Gastroesophageal sphincter (tissue), 4 donors: ENCODE results near the gene KCNJ10. TPM values are rescaled to one million over a fixed set of nuclear protein-coding genes. Genes with fewer than 3 reads are reported as not detected.

Source experiments
- ATAC-seq: fragments of 150-250 bp; one replicate; pipeline ENCODE4 v1.9.1; 2016; ENCODE audit warnings: mild to moderate bottlenecking, moderate library complexity
- H3K27ac ChIP-seq, 4 donors: fragments of 200-600 bp; sonication (generic) in 3 of 4; 1 replicate in 3 of 4; 2 replicates in 1 of 4; pipeline ENCODE4 v1.5.1; 2016 to 2019
- H3K27me3 ChIP-seq: fragments of 200-600 bp; sonication (generic); one replicate; pipeline ENCODE4 v1.5.1; 2019
- H3K36me3 ChIP-seq, 2 donors: fragments of 200-600 bp; sonication (generic); one replicate each; pipeline ENCODE4 v1.5.1; 2019; ENCODE audit warnings: control low read depth in 1 of 2
- H3K4me1 ChIP-seq, 3 donors: fragments of 200-600 bp; sonication (generic); 1 replicate in 2 of 3; 2 replicates in 1 of 3; pipeline ENCODE4 v1.5.1; 2016 to 2019; ENCODE audit warnings: control low read depth in 2 of 3
- H3K4me3 ChIP-seq, 2 donors: fragments of 200-600 bp; sonication (generic); one replicate each; pipeline ENCODE4 v1.5.1; 2019; ENCODE audit warnings: mild to moderate bottlenecking in 1 of 2, moderate library complexity in 1 of 2
- H3K9me3 ChIP-seq, 3 donors: fragments of 200-600 bp; sonication (generic); one replicate each; pipeline ENCODE4 v1.5.1; 2017 to 2019; ENCODE audit warnings: control low read depth in 2 of 3
- EP300 ChIP-seq: sonication (generic); formaldehyde crosslinking; IDR thresholded peaks from one replicate; pipeline ENCODE4 v1.6.1; 2017; ENCODE audit warnings: antibody characterized with exemption, mild to moderate bottlenecking
- POLR2A ChIP-seq, 2 donors: fragments of 450-650 bp; IDR thresholded peaks; one replicate each; pipeline ENCODE4 v1.6.1; 2017; ENCODE audit warnings: antibody characterized with exemption in 2 of 2, mild to moderate bottlenecking in 2 of 2, moderate library complexity in 1 of 2
- POLR2AphosphoS5 ChIP-seq: sonication (generic); formaldehyde crosslinking; IDR thresholded peaks from one replicate; pipeline ENCODE4 v1.6.1; 2017; ENCODE audit warnings: antibody characterized with exemption
- WGBS, 2 donors: methylation state at CpG; one replicate each; pipeline ENCODE4 v1.1.5; 2018; ENCODE audit warnings: low coverage in 1 of 2; 5-methylcytosine and 5-hydroxymethylcytosine counted together
- total RNA-seq, 4 donors: library from RNA; depleted of rRNA; stranded (reverse); fragments of >200 nt; gene quantifications; one replicate each; pipeline ENCODE4 v1.1.0, GENCODE V29; 2016
- TF ChIP-seq, protein P1 (sequence below), 4 experiments: fragments of 200-600 bp in 2 of 4; fragments of 450-650 bp in 2 of 4; sonication (generic) in 1 of 4; IDR thresholded peaks; one replicate each; pipeline ENCODE4 v1.5.1; 2017 to 2019; ENCODE audit warnings: antibody characterized with exemption in 4 of 4, mild to moderate bottlenecking in 2 of 4, moderate library complexity in 2 of 4

KCNJ10 gene
- total RNA-seq, 4 donors from 2014 or later = not detected

DNA sequence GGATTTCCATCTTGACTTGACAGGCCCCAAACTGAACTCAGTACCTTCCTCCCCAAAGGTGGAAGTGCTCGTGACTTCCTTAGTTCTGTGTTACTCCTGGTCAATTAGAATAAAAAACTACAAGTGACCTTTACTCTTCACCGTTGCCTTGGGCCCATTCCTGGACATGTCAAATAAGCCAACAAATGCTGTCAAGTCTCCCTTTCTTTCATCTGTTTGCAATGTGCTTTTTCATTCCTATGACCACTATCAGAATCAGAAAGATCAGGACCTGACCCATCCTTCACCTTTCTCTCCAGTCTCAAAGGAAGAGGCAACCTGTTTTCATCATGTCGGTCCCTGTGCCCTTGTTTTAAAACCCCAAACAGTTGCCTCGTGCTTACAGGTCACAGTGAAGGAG lies 4.9 kb upstream of the KCNJ10 start:
- no peak for ATAC-seq
- H3K9me3 ChIP-seq = no peaks in the 10 kb centered on the region
- no peak for TF ChIP-seq EP300
- no peak for TF ChIP-seq POLR2AphosphoS5
- no peak for TF ChIP-seq POLR2A (IDR thresholded peaks at IDR 0.05)
- TF ChIP-seq, protein P1, sequence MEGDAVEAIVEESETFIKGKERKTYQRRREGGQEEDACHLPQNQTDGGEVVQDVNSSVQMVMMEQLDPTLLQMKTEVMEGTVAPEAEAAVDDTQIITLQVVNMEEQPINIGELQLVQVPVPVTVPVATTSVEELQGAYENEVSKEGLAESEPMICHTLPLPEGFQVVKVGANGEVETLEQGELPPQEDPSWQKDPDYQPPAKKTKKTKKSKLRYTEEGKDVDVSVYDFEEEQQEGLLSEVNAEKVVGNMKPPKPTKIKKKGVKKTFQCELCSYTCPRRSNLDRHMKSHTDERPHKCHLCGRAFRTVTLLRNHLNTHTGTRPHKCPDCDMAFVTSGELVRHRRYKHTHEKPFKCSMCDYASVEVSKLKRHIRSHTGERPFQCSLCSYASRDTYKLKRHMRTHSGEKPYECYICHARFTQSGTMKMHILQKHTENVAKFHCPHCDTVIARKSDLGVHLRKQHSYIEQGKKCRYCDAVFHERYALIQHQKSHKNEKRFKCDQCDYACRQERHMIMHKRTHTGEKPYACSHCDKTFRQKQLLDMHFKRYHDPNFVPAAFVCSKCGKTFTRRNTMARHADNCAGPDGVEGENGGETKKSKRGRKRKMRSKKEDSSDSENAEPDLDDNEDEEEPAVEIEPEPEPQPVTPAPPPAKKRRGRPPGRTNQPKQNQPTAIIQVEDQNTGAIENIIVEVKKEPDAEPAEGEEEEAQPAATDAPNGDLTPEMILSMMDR (IDR thresholded peaks at IDR 0.05) = no peak
- H3K4me3 ChIP-seq = no peak overlapping the region
- WGBS, 2 donors = 60 to 80% methylated on average over 3 to 4 of the region's 4 CpGs
- no peaks in the 10 kb centered on the region for H3K36me3 ChIP-seq
- H3K27ac ChIP-seq = no peak overlapping the region
- H3K27me3 ChIP-seq = peaks cover 56% of the 10 kb centered on the region
- H3K4me1 ChIP-seq = peaks cover 0 to 12% (median 0%) of the 10 kb centered on the region in 3 donors

- Histone ChIP-seq H3K27ac (no peak overlapping the region), H3K4me3 (no peak overlapping the region), H3K4me1 (peaks cover 0 to 16% (median 0%) of the 10 kb centered on the region in 3 donors), H3K9me3 (no peaks in the 10 kb centered on the region), H3K27me3 (peaks cover 38% of the 10 kb centered on the region), H3K36me3 (no peaks in the 10 kb centered on the region)
- WGBS, 2 donors = 78 to 81% methylated on average over 3 to 5 of the region's 5 CpGs
- no peak for ATAC-seq
- TF ChIP-seq POLR2A (IDR thresholded peaks at IDR 0.05) = no peak
- TF ChIP-seq, protein P1 (IDR thresholded peaks at IDR 0.05) = no peak
- TF ChIP-seq POLR2AphosphoS5 = no peak
- TF ChIP-seq EP300 = no peak
These were observed 1.3 kb upstream of the KCNJ10 start for GRCh38 chr1:160071289-160071688.

DNA sequence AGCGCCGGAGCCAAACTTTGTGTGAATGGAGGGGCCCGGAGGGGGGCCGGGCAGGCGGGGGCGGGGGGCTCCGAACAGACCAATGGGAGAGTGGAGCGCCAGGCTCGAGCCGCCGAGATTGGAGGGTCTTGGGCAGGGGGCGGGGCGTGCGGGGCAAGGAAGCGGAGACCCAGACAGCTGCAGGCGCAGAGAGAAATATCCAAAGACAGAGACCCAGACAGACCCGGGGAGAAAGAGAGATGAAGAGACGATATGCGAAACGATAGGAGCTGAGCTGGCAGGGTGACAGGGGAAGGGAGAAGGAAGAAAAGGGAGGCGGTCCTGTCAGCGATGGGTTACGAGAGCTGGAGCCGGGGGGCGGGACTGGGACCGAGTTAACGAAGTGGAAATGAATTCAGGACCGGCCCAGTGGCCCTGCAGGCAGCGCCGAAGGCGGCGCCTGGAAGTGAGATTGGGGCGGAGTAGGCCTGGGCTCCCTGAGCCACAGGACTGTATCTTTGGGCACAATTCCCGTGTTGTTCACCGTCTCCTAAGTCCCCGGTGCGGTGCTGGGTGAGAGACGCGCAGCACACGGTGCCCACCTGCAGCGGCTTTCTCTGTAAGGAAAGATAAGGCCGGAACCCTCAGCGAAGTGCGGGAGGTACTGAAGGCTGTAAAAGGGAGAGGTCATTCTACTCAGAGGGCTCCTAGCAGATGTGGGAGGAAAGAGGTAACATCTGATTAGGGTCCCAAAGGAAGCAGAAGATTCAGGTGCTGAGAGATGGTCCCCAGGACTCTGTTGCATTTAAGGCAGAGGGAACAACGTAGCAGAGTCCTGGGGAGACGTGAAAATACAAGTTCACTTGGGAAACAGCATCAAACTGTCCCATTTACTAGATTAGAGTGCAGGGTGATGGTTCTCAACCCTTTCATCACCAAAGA lies 543 bp upstream of the KCNJ10 start:
- TF ChIP-seq, protein P1 (IDR thresholded peaks at IDR 0.05) = no peak
- TF ChIP-seq POLR2AphosphoS5 = no peak
- no peak for TF ChIP-seq EP300
- no peak for TF ChIP-seq POLR2A (IDR thresholded peaks at IDR 0.05)
- ATAC-seq = peak; percentile 96
- no peaks in the 10 kb centered on the region for H3K36me3 ChIP-seq
- peaks cover 0 to 16% (median 0%) of the 10 kb centered on the region in 3 donors for H3K4me1 ChIP-seq
- H3K4me3 ChIP-seq = peak overlapping the region; percentile 24 to 58
- H3K9me3 ChIP-seq = no peaks in the 10 kb centered on the region
- H3K27me3 ChIP-seq = peaks cover 33% of the 10 kb centered on the region
- H3K27ac ChIP-seq = peak overlapping the region in 1 of 4 donors; percentile 30
- WGBS, 2 donors = 1 to 2% methylated on average over 17 to 23 of the region's 46 CpGs

DNA sequence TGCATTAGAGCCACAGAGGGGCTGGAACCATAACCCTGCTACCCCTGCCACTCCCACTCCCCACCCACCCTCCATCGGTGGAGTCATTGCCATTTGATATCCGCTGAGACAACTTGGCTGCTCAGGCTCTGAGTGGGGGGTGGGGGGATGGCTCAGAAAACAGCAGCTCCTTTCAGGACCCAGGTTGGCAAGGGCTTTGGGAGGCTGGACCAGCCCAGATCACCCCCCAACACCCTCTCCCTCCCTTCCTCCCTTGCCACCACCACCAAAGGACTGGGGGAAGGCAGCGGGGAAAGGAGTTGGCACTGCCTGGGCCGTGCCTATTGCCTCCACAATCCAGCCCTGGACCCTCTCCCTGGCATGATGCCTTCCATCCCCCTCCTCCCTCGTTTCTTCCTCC lies 1.7 kb downstream of the KCNJ10 start:
- ATAC-seq = no peak
- H3K4me3 ChIP-seq = no peak overlapping the region
- H3K36me3 ChIP-seq = no peaks in the 10 kb centered on the region
- WGBS, 2 donors = 80 to 83% methylated on average over 2 to 4 of the region's 5 CpGs
- TF ChIP-seq EP300 (no peak), POLR2AphosphoS5 (no peak), POLR2A (IDR thresholded peaks at IDR 0.05) (no peak)
- TF ChIP-seq, protein P1 (IDR thresholded peaks at IDR 0.05) = no peak
- H3K27ac ChIP-seq = no peak overlapping the region
- no peaks in the 10 kb centered on the region for H3K9me3 ChIP-seq
- H3K4me1 ChIP-seq = peaks cover 0 to 16% (median 0%) of the 10 kb centered on the region in 3 donors
- H3K27me3 ChIP-seq = peaks cover 35% of the 10 kb centered on the region
